ENCODE results near the gene LARP1B. TPM values are rescaled to one million over a fixed set of nuclear protein-coding genes. Genes with fewer than 3 reads are reported as not detected.

LARP1B gene
- total RNA-seq, 3 donors from 2014 or later, result 21.8 to 31.1 (median 29.0) TPM

- TF ChIP-seq POLR2A (IDR thresholded peaks at IDR 0.05) (no peak), CTCF (IDR thresholded peaks at IDR 0.05) (no peak), POLR2AphosphoS5 (IDR thresholded peaks at IDR 0.05) (no peak)
- no peak overlapping the region for H3K4me3 ChIP-seq
- H3K36me3 ChIP-seq, result no peaks in the 10 kb centered on the region
- no peaks in the 10 kb centered on the region for H3K4me1 ChIP-seq
- H3K27me3 ChIP-seq, result no peaks in the 10 kb centered on the region
- intact Hi-C loops (cut with DNase I; ENCODE audit: low total_unique reads), result no loop called here
- DNase-seq (ENCODE audit: low spot score in 2 of 2), result peak; percentile 73 to 76
- no peaks in the 10 kb centered on the region for H3K9me3 ChIP-seq
- peak overlapping the region; percentile 46 to 56 for H3K27ac ChIP-seq
These were observed 167.0 kb downstream of the LARP1B start for GRCh38 chr4:128227991-128228571.

- H3K4me1 ChIP-seq, result no peaks in the 10 kb centered on the region
- no peak for DNase-seq (ENCODE audit: low spot score in 2 of 2)
- intact Hi-C loops (cut with DNase I; ENCODE audit: low total_unique reads), result no loop called here
- TF ChIP-seq POLR2A (IDR thresholded peaks at IDR 0.05) (no peak), POLR2AphosphoS5 (IDR thresholded peaks at IDR 0.05) (no peak), CTCF (IDR thresholded peaks at IDR 0.05) (no peak)
- H3K9me3 ChIP-seq, result no peaks in the 10 kb centered on the region
- H3K4me3 ChIP-seq, result no peak overlapping the region
- no peaks in the 10 kb centered on the region for H3K36me3 ChIP-seq
- no peaks in the 10 kb centered on the region for H3K27me3 ChIP-seq
- H3K27ac ChIP-seq, result peak overlapping the region; percentile 56 to 64
These were observed 168.0 kb downstream of the LARP1B start for GRCh38 chr4:128228845-128229795.

- H3K9me3 ChIP-seq, result no peaks in the 10 kb centered on the region
- no peaks in the 10 kb centered on the region for H3K27me3 ChIP-seq
- no peaks in the 10 kb centered on the region for H3K4me1 ChIP-seq
- no peaks in the 10 kb centered on the region for H3K36me3 ChIP-seq
- intact Hi-C loops (cut with DNase I; ENCODE audit: low total_unique reads), result no loop called here
- no peak overlapping the region for H3K4me3 ChIP-seq
- H3K27ac ChIP-seq, result no peak overlapping the region
- TF ChIP-seq POLR2A (IDR thresholded peaks at IDR 0.05) (no peak), CTCF (IDR thresholded peaks at IDR 0.05) (no peak), POLR2AphosphoS5 (IDR thresholded peaks at IDR 0.05) (no peak)
- no peak for DNase-seq (ENCODE audit: low spot score in 2 of 2)
These were observed 171.6 kb downstream of the LARP1B start for GRCh38 chr4:128232719-128233118.

GRCh38 chr4:128234836-128235235 lies 173.7 kb downstream of the LARP1B start:
- no peaks in the 10 kb centered on the region for H3K9me3 ChIP-seq
- no peak overlapping the region for H3K27ac ChIP-seq
- no peak for DNase-seq (ENCODE audit: low spot score in 2 of 2)
- H3K4me3 ChIP-seq, result no peak overlapping the region
- no peaks in the 10 kb centered on the region for H3K4me1 ChIP-seq
- no peaks in the 10 kb centered on the region for H3K27me3 ChIP-seq
- intact Hi-C loops (cut with DNase I; ENCODE audit: low total_unique reads), result no loop called here
- H3K36me3 ChIP-seq, result no peaks in the 10 kb centered on the region
- TF ChIP-seq CTCF (IDR thresholded peaks at IDR 0.05), result no peak
- no peak for TF ChIP-seq POLR2A (IDR thresholded peaks at IDR 0.05)
- TF ChIP-seq POLR2AphosphoS5 (IDR thresholded peaks at IDR 0.05), result no peak

- Histone ChIP-seq H3K4me1 (no peaks in the 10 kb centered on the region), H3K36me3 (no peaks in the 10 kb centered on the region), H3K9me3 (no peaks in the 10 kb centered on the region), H3K4me3 (no peak overlapping the region), H3K27ac (peak overlapping the region; percentile 51 to 52), H3K27me3 (no peaks in the 10 kb centered on the region)
- TF ChIP-seq POLR2A (IDR thresholded peaks at IDR 0.05), result no peak
- TF ChIP-seq POLR2AphosphoS5 (IDR thresholded peaks at IDR 0.05), result no peak
- no peak for TF ChIP-seq CTCF (IDR thresholded peaks at IDR 0.05)
- intact Hi-C loops (cut with DNase I; ENCODE audit: low total_unique reads), result no loop called here
- no peak for DNase-seq (ENCODE audit: low spot score in 2 of 2)
These were observed 179.9 kb downstream of the LARP1B start for GRCh38 chr4:128241019-128241418.
